Central memory CD8-positive, alpha-beta T cell (primary cell): ENCODE measurements around the gene BCL2L15.
"Not testable (repeated sequence)": the region's sequence is repeated elsewhere in the genome, so short reads cannot be mapped to it uniquely, and the experiment has no call there.

ENCODE experiments used
- ATAC-seq: fragments of 150-1000 bp; cut with Tn5 transposase; replicated peaks from 2 replicates; pipeline ENCODE4 v1.10.0; 2022; ENCODE audit warnings: mild to moderate bottlenecking, moderate FRiP score, moderate number of reproducible peaks; ENCODE audit not compliant: poor library complexity, severe bottlenecking; ENCODE audit errors: extremely low read depth
- DNase-seq, 2 donors: peaks; one replicate each; pipeline ENCODE4 v3.0.0; 2021; ENCODE audit warnings: low spot score in 2 of 2
- H3K27ac Mint-ChIP-seq: one replicate; pipeline ENCODE4 v1.8.0; 2022; ENCODE audit warnings: low read depth, mild to moderate bottlenecking, moderate library complexity, mixed read lengths
- H3K27me3 Mint-ChIP-seq: one replicate; pipeline ENCODE4 v1.8.0; 2022; ENCODE audit warnings: mixed read lengths
- H3K36me3 Mint-ChIP-seq: one replicate; pipeline ENCODE4 v1.8.0; 2022; ENCODE audit warnings: mild to moderate bottlenecking, moderate library complexity, mixed read lengths; ENCODE audit not compliant: insufficient read depth
- H3K4me1 Mint-ChIP-seq: one replicate; pipeline ENCODE4 v1.8.0; 2022; ENCODE audit warnings: mixed read lengths
- H3K4me3 Mint-ChIP-seq: one replicate; pipeline ENCODE4 v1.8.0; 2022; ENCODE audit warnings: mild to moderate bottlenecking, moderate library complexity, mixed read lengths
- H3K9me3 Mint-ChIP-seq: one replicate; pipeline ENCODE4 v1.8.0; 2022; ENCODE audit warnings: mixed read lengths

The BCL2L15 gene

DNA sequence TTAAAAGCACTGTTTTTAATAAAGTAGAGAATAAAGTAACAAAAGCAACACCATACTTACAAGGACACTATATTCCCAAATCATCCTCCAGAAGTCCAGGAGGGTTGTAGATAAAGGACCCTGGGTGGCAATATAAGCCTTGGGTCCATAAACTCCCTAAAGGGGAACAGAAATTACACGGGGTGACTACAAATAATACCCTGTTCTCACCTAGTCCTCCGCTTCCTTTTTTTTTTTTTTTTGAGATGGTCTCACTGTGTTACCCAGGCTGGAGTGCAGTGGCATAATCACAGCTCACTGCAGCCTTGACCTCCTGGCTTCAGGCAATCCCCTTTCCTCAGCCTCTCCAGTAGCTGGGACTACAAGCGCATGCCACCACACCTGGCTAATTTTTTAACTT is 29.0 kb downstream of the BCL2L15 start:
- peak overlapping the region; percentile 37 for H3K27ac Mint-ChIP-seq

DNA sequence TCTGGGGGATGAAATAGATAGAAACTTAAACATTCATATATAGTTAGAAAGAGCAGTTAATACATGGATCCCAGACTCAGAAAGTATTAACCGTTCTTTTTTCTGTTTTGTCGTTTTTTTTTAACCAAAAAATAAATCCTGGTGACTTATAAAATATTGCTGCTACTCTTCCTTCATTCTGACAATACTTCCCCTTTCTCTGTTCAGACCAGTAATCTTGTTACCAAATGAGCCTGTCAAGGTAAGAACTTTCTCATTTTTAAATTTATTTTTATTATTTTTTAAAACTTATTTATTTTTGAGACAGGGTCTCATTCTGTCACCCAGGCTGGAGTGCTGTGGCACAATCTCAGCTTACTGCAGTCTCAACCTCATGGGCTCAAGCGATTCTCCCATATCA is 29.6 kb downstream of the BCL2L15 start:
- no peaks in the 10 kb centered on the region for H3K9me3 Mint-ChIP-seq
- no peak overlapping the region for H3K4me3 Mint-ChIP-seq
- no peak for DNase-seq
- ATAC-seq: no peak
- H3K36me3 Mint-ChIP-seq: peaks cover 55% of the 10 kb centered on the region
- H3K27me3 Mint-ChIP-seq: no peaks in the 10 kb centered on the region
- H3K27ac Mint-ChIP-seq: peak overlapping the region; percentile 77
- peaks cover 37% of the 10 kb centered on the region for H3K4me1 Mint-ChIP-seq

More for the DNA sequence above, 29.0 kb downstream of the BCL2L15 start:
- H3K9me3 Mint-ChIP-seq: no peaks in the 10 kb centered on the region
- ATAC-seq (no peak), DNase-seq (no peak)
- H3K36me3 Mint-ChIP-seq: peaks cover 54% of the 10 kb centered on the region
- H3K27me3 Mint-ChIP-seq: no peaks in the 10 kb centered on the region
- H3K4me3 Mint-ChIP-seq: no peak overlapping the region
- peaks cover 44% of the 10 kb centered on the region for H3K4me1 Mint-ChIP-seq

DNA sequence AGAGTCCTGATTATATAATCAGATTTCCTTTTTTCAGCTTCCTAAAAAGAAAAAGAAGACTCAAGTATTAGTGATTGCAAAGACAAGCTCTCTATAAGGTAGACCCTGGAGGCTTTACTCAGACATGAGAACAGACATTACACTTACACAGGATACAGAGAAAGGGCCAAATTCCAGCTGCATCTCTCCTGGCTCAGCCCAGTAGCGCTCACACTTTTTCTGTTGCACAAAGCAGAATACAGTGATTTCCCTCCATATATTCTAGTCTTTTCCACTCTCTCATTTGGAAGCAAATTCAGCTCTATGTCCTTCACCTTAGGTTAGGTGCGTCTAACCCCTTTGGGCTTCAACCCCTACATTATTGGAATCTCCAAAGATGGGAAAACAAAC is 31.0 kb downstream of the BCL2L15 start:
- peaks cover 25% of the 10 kb centered on the region for H3K4me1 Mint-ChIP-seq
- no peak overlapping the region for H3K4me3 Mint-ChIP-seq
- DNase-seq (no peak), ATAC-seq (no peak)
- H3K36me3 Mint-ChIP-seq: peaks cover 58% of the 10 kb centered on the region
- no peaks in the 10 kb centered on the region for H3K27me3 Mint-ChIP-seq
- no peak overlapping the region for H3K27ac Mint-ChIP-seq
- no peaks in the 10 kb centered on the region for H3K9me3 Mint-ChIP-seq

DNA sequence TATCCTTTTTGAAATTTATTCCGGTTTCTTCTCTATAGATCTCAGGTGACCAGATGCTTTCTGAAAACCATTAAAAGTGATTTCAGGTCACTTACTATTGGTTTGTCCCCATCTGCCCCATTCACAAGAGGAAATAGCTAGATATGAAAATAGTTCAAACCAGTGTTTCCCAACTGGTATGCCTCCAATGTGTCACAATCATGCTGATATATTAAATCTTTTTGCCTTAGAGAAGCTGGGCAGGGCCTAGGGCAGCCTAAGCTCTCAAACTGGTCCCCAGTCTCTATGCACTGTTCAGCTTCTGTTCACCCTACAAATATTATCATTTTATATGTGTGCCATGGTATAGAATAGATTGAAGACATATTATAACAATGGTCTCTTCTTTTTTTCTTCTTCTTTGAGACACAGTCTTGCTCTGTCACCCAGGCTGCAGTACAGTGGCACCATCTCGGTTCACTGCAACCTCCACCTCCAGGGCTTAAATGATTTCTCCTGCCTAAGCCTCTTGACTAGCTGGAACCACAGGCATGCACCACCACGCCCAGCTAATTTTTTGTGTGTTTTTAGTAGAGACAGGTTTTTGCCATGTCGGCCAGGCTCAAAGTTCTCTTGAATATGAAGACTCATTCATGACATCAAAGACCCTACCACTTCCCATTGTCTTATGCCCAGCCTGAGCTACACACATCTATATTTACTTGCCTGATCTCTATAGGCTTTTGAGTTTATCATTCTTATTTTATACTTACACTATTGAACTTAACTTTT is 31.6 kb downstream of the BCL2L15 start:
- ATAC-seq: no peak
- peaks cover 58% of the 10 kb centered on the region for H3K36me3 Mint-ChIP-seq

DNA sequence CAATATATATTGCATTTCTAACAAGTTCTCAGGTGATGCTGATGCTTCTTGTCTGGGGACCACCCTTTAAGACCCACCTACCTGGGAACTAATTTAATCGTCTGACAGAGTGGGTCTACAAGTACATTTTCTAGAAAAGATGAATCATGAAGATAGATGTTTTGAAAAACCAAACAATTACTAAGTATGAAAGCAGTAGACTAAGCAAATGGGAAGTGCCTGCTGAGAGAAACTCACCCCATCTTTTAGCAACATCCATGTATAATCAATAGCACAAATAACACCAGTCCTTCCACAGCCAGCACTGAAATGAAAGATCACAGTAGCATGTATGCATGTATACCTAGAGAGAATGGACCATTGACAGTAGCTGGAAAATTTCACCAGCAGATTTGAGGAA is 33.1 kb downstream of the BCL2L15 start:
- Mint-ChIP-seq H3K9me3 (no peaks in the 10 kb centered on the region), H3K27ac (peak overlapping the region; percentile 68), H3K36me3 (peaks cover 55% of the 10 kb centered on the region), H3K4me1 (peaks cover 19% of the 10 kb centered on the region), H3K4me3 (no peak overlapping the region), H3K27me3 (no peaks in the 10 kb centered on the region)
- no peak for ATAC-seq
- no peak for DNase-seq

More for the DNA sequence above, 31.6 kb downstream of the BCL2L15 start:
- Mint-ChIP-seq H3K27ac (no peak overlapping the region), H3K4me3 (no peak overlapping the region), H3K4me1 (peaks cover 23% of the 10 kb centered on the region), H3K27me3 (no peaks in the 10 kb centered on the region), H3K9me3 (no peaks in the 10 kb centered on the region)
- DNase-seq: no peak

DNA sequence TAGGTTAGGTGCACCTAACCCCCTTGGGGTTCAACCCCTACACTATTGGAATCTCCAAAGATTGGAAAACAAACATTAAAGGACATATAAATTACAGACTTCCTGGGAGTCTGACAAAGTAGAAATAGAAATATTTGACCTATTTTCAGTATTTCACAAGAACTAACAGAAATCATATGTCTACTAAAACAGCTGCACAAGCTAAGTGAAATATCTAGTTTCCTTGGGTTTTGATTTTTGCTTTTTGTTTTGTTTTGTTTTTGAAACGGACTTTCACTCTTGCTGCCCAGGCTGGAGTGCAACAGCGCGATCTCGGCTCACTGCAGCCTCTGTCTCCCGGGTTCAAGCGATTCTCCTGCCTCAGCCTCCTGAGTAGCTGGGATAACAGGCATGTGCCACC is 34.7 kb downstream of the BCL2L15 start:
- not testable (repeated sequence) for H3K9me3 Mint-ChIP-seq, DNase-seq, H3K27me3 Mint-ChIP-seq, H3K27ac Mint-ChIP-seq, H3K4me3 Mint-ChIP-seq, ATAC-seq
- H3K4me1 Mint-ChIP-seq: peaks cover 15% of the 10 kb centered on the region
- H3K36me3 Mint-ChIP-seq: peaks cover 51% of the 10 kb centered on the region

- ATAC-seq (peak; percentile 84), DNase-seq (no peak)
- Mint-ChIP-seq H3K9me3 (no peaks in the 10 kb centered on the region), H3K4me3 (peak overlapping the region; percentile 9), H3K4me1 (peaks cover 15% of the 10 kb centered on the region), H3K27me3 (no peaks in the 10 kb centered on the region), H3K27ac (peak overlapping the region; percentile 76), H3K36me3 (peaks cover 53% of the 10 kb centered on the region)
Measured at GRCh38 chr1:113850127-113850796, 37.1 kb downstream of the BCL2L15 start.

- ATAC-seq: no peak
- H3K4me3 Mint-ChIP-seq: no peak overlapping the region
- H3K27me3 Mint-ChIP-seq: no peaks in the 10 kb centered on the region
- DNase-seq: no peak
- H3K27ac Mint-ChIP-seq: no peak overlapping the region
- peaks cover 48% of the 10 kb centered on the region for H3K36me3 Mint-ChIP-seq
- H3K9me3 Mint-ChIP-seq: no peaks in the 10 kb centered on the region
- peaks cover 15% of the 10 kb centered on the region for H3K4me1 Mint-ChIP-seq
Measured at GRCh38 chr1:113849072-113849471, 38.3 kb downstream of the BCL2L15 start.

DNA sequence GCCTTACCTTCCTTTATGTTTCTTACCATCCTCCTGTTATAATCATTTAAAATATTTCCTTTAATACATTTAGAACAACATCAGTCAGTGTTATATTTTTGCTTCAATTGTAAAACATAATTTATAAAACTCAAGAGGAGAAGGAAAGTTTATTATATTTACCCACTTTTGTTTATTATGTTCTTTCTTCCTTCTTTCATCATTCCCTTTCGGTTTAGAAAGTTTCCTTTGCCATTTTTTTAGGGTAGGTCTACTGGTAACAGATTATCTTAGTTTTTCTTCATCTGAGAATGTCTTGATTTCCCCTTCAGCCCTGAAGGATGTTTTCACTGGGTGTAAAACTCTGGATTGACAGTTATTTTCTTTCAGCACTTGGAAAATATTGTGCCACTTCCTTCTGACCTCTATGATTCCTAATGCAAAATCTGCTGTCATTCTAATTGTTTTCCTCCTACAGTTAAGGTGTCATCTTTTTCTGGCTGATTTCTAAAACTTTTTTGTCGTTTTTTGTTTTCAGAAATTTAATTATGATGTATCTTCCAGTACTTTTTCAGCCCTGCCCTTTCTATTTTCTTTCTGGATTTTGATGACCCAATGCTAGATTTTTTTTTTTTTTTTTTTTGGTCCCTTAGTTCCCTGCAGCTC is 40.9 kb downstream of the BCL2L15 start:
- ATAC-seq: no peak
- Mint-ChIP-seq H3K9me3 (no peaks in the 10 kb centered on the region), H3K27me3 (no peaks in the 10 kb centered on the region), H3K27ac (peak overlapping the region; percentile 68), H3K4me1 (peaks cover 15% of the 10 kb centered on the region), H3K36me3 (peaks cover 47% of the 10 kb centered on the region), H3K4me3 (no peak overlapping the region)
- no peak for DNase-seq

- H3K27ac Mint-ChIP-seq: no peak overlapping the region
- H3K36me3 Mint-ChIP-seq: peaks cover 54% of the 10 kb centered on the region
- no peaks in the 10 kb centered on the region for H3K9me3 Mint-ChIP-seq
Measured at GRCh38 chr1:113836534-113836933, 50.8 kb downstream of the BCL2L15 start.

DNA sequence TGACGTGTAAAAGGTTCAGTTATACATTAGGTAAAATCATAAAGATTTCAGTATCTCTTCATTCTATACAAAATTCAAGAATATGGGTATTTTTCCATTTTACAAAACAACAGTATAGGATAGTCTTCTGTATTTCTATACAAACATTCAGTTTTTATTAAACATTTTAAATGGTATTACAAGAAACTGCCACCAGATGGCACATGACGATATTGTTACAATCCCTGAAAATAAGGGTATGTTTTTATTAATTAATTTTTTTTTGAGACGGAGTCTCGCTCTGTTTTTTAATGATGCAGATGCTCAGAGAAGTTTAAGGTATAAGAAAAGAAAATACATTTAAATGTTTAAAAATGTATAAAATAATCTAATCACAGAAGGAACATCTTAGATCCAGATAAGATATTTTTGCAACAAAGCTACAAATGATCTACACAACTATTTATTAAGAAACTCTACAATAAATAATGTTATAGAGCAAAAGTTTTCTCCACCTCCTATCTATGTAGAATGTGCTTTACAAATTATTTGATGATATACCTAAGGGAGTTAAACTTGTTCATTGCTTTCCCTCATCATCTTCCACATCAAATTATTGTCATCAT is 51.6 kb downstream of the BCL2L15 start:
- Mint-ChIP-seq H3K27ac (no peak overlapping the region), H3K4me3 (no peak overlapping the region), H3K4me1 (no peaks in the 10 kb centered on the region), H3K27me3 (no peaks in the 10 kb centered on the region), H3K9me3 (no peaks in the 10 kb centered on the region), H3K36me3 (peaks cover 52% of the 10 kb centered on the region)
- DNase-seq (no peak), ATAC-seq (peak; percentile 24)

More at GRCh38 chr1:113836534-113836933, 50.8 kb downstream of the BCL2L15 start:
- Mint-ChIP-seq H3K4me3 (no peak overlapping the region), H3K4me1 (no peaks in the 10 kb centered on the region), H3K27me3 (no peaks in the 10 kb centered on the region)
- DNase-seq (no peak), ATAC-seq (no peak)

- Mint-ChIP-seq H3K4me1 (no peaks in the 10 kb centered on the region), H3K4me3 (no peak overlapping the region), H3K36me3 (peaks cover 43% of the 10 kb centered on the region), H3K27ac (no peak overlapping the region), H3K27me3 (no peaks in the 10 kb centered on the region), H3K9me3 (no peaks in the 10 kb centered on the region)
- DNase-seq (no peak), ATAC-seq (no peak)
Measured at GRCh38 chr1:113834716-113835115, 52.7 kb downstream of the BCL2L15 start.
